Measurements from ENCODE around the gene ZSCAN25. TPM values are rescaled to one million over a fixed set of nuclear protein-coding genes. Genes with fewer than 3 reads are reported as not detected.

Gene ZSCAN25
- total and polyA plus RNA-seq, 2 of the 13 experiments (the other 11 are each of a cell fraction or from before 2014, with no cell fraction given) = 12.1 to 16.8 TPM

GRCh38 chr7:99579956-99580777, 36.6 kb upstream of the ZSCAN25 start (continued):
- TF ChIP-seq ASH2L (IDR thresholded peaks at IDR 0.05; ENCODE audit: insufficient read length, low read depth, low read length) (no peak), PLSCR1 (CRISPR knock-in tag; IDR thresholded peaks at IDR 0.05; ENCODE audit: borderline replicate concordance) (no peak), NCOA1 (CRISPR knock-in tag; IDR thresholded peaks at IDR 0.05) (no peak), ISL2 (CRISPR knock-in tag; IDR thresholded peaks at IDR 0.05) (no peak), ZNF772 (CRISPR knock-in tag; IDR thresholded peaks at IDR 0.05) (no peak), ZNF564 (CRISPR knock-in tag; IDR thresholded peaks at IDR 0.05) (no peak), ZNF780A (CRISPR knock-in tag; IDR thresholded peaks at IDR 0.05) (no peak), DMTF1 (CRISPR knock-in tag; IDR thresholded peaks at IDR 0.05) (no peak), ZNF746 (CRISPR knock-in tag; IDR thresholded peaks at IDR 0.05) (no peak), THAP8 (CRISPR knock-in tag; IDR thresholded peaks at IDR 0.05; ENCODE audit: borderline replicate concordance) (no peak), ZNF230 (CRISPR knock-in tag; IDR thresholded peaks at IDR 0.05) (no peak), HOXA3 (CRISPR knock-in tag; IDR thresholded peaks at IDR 0.05) (peak; percentile 57), PLRG1 (conservative IDR thresholded peaks at IDR 0.05) (no peak), KLF12 (CRISPR knock-in tag; IDR thresholded peaks at IDR 0.05; ENCODE audit: borderline replicate concordance) (no peak), ZBTB37 (CRISPR knock-in tag; IDR thresholded peaks at IDR 0.05) (no peak)
- TF ChIP-seq, protein P1, sequence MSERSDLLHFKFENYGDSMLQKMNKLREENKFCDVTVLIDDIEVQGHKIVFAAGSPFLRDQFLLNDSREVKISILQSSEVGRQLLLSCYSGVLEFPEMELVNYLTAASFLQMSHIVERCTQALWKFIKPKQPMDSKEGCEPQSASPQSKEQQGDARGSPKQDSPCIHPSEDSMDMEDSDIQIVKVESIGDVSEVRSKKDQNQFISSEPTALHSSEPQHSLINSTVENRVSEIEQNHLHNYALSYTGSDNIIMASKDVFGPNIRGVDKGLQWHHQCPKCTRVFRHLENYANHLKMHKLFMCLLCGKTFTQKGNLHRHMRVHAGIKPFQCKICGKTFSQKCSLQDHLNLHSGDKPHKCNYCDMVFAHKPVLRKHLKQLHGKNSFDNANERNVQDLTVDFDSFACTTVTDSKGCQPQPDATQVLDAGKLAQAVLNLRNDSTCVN (CRISPR knock-in tag; IDR thresholded peaks at IDR 0.05; ENCODE audit: borderline replicate concordance) = no peak
- TF ChIP-seq, protein P2, sequence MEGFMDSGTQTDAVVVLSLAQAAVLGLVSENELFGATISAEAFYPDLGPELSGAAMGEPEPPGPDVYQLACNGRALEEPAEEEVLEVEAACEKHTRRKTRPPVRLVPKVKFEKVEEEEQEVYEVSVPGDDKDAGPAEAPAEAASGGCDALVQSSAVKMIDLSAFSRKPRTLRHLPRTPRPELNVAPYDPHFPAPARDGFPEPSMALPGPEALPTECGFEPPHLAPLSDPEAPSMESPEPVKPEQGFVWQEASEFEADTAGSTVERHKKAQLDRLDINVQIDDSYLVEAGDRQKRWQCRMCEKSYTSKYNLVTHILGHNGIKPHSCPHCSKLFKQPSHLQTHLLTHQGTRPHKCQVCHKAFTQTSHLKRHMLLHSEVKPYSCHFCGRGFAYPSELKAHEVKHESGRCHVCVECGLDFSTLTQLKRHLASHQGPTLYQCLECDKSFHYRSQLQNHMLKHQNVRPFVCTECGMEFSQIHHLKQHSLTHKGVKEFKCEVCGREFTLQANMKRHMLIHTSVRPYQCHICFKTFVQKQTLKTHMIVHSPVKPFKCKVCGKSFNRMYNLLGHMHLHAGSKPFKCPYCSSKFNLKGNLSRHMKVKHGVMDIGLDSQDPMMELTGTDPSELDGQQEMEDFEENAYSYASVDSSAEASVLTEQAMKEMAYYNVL (CRISPR knock-in tag; IDR thresholded peaks at IDR 0.05; ENCODE audit: borderline replicate concordance) = no peak
- TF ChIP-seq, protein P3, sequence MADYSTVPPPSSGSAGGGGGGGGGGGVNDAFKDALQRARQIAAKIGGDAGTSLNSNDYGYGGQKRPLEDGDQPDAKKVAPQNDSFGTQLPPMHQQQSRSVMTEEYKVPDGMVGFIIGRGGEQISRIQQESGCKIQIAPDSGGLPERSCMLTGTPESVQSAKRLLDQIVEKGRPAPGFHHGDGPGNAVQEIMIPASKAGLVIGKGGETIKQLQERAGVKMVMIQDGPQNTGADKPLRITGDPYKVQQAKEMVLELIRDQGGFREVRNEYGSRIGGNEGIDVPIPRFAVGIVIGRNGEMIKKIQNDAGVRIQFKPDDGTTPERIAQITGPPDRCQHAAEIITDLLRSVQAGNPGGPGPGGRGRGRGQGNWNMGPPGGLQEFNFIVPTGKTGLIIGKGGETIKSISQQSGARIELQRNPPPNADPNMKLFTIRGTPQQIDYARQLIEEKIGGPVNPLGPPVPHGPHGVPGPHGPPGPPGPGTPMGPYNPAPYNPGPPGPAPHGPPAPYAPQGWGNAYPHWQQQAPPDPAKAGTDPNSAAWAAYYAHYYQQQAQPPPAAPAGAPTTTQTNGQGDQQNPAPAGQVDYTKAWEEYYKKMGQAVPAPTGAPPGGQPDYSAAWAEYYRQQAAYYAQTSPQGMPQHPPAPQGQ (CRISPR knock-in tag; IDR thresholded peaks at IDR 0.05; ENCODE audit: borderline replicate concordance) = no peak

All from HepG2 (cell line).